Ascending aorta (tissue), 2 donors: ENCODE results near the gene GRPR. TPM values are rescaled to one million over a fixed set of nuclear protein-coding genes. Genes with fewer than 3 reads are reported as not detected.

Experiments used
- DNase-seq, 2 donors: peaks; one replicate each; pipeline ENCODE4 v3.0.0-alpha.2; 2019; ENCODE audit warnings: low spot score in 2 of 2
- H3K27ac ChIP-seq, 2 donors: fragments of 200-600 bp; sonication (generic); one replicate each; pipeline ENCODE4 v1.5.1; 2016 to 2017; ENCODE audit warnings: mild to moderate bottlenecking in 1 of 2
- H3K27me3 ChIP-seq: fragments of 200-600 bp; sonication (generic); one replicate; pipeline ENCODE4 v1.5.1; 2017
- H3K36me3 ChIP-seq, 2 donors: fragments of 200-600 bp; sonication (generic); one replicate each; pipeline ENCODE4 v1.5.1; 2016
- H3K4me1 ChIP-seq, 2 donors: fragments of 200-600 bp; sonication (generic); one replicate each; pipeline ENCODE4 v1.5.1; 2016 to 2017; ENCODE audit warnings: mild to moderate bottlenecking in 1 of 2
- H3K4me3 ChIP-seq, 2 donors: fragments of 200-600 bp; sonication (generic); one replicate each; pipeline ENCODE4 v1.5.1; 2016 to 2017; ENCODE audit warnings: mild to moderate bottlenecking in 1 of 2
- H3K9me3 ChIP-seq, 2 donors: fragments of 200-600 bp; sonication (generic); one replicate each; pipeline ENCODE4 v1.5.1; 2016
- CTCF ChIP-seq, 3 experiments: fragments of 200-600 bp in 2 of 3; fragments of 450-650 bp in 1 of 3; sonication (generic) in 2 of 3; IDR thresholded peaks; one replicate each; pipeline ENCODE4 v1.5.1; 2016 to 2019; ENCODE audit warnings: antibody characterized with exemption in 3 of 3, mild to moderate bottlenecking in 1 of 3, moderate library complexity in 1 of 3
- intact Hi-C: fragments of 100-400 bp; cut with DNase I; formaldehyde crosslinking; loops from one replicate; pipeline ENCODE4 v1.15.1; 2023
- total RNA-seq: library from RNA; depleted of rRNA; stranded (reverse); fragments of >200 nt; gene quantifications from one replicate; pipeline ENCODE4 v1.1.0, GENCODE V29; 2016

GRPR gene
- total RNA-seq, 1 donor from 2014 or later, result 1.7 TPM

- Histone ChIP-seq H3K4me3 (no peak overlapping the region), H3K4me1 (no peaks in the 10 kb centered on the region), H3K27ac (no peak overlapping the region), H3K36me3 (no peaks in the 10 kb centered on the region), H3K9me3 (no peaks in the 10 kb centered on the region), H3K27me3 (no peaks in the 10 kb centered on the region)
- no peak for DNase-seq
- intact Hi-C loops, result loop anchor here (10.0 kb wide), 1 partner anchor 544 kb away; no protein-coding TSS in a partner anchor
- no peak for TF ChIP-seq CTCF (IDR thresholded peaks at IDR 0.05)
Measured at GRCh38 chrX:16120431-16120830, 2.9 kb upstream of the GRPR start.

- Histone ChIP-seq H3K36me3 (no peaks in the 10 kb centered on the region), H3K27me3 (no peaks in the 10 kb centered on the region), H3K4me3 (no peak overlapping the region), H3K27ac (no peak overlapping the region), H3K9me3 (no peaks in the 10 kb centered on the region), H3K4me1 (no peaks in the 10 kb centered on the region)
- no peak for DNase-seq
- intact Hi-C loops, result loop anchor here (10.0 kb wide), 1 partner anchor 541 kb away; no protein-coding TSS in a partner anchor
- no peak for TF ChIP-seq CTCF (IDR thresholded peaks at IDR 0.05)
Measured at GRCh38 chrX:16124201-16124600, 836 bp downstream of the GRPR start.

- no peak for DNase-seq
- no peak for TF ChIP-seq CTCF (IDR thresholded peaks at IDR 0.05)
- no peaks in the 10 kb centered on the region for H3K36me3 ChIP-seq
- no peaks in the 10 kb centered on the region for H3K27me3 ChIP-seq
- intact Hi-C loops, result loop anchor here (10.0 kb wide), 1 partner anchor 539 kb away; no protein-coding TSS in a partner anchor
- H3K4me1 ChIP-seq, result no peaks in the 10 kb centered on the region
- H3K4me3 ChIP-seq, result no peak overlapping the region
- no peak overlapping the region for H3K27ac ChIP-seq
- H3K9me3 ChIP-seq, result no peaks in the 10 kb centered on the region
Measured at GRCh38 chrX:16125520-16126149, 2.3 kb downstream of the GRPR start.

GRCh38 chrX:16130707-16131106, 7.3 kb downstream of the GRPR start:
- no peak overlapping the region for H3K4me3 ChIP-seq
- no peaks in the 10 kb centered on the region for H3K4me1 ChIP-seq
- H3K27me3 ChIP-seq, result no peaks in the 10 kb centered on the region
- no peak for TF ChIP-seq CTCF (IDR thresholded peaks at IDR 0.05)
- H3K36me3 ChIP-seq, result no peaks in the 10 kb centered on the region
- no peak for DNase-seq
- H3K27ac ChIP-seq, result no peak overlapping the region
- H3K9me3 ChIP-seq, result no peaks in the 10 kb centered on the region
- intact Hi-C loops, result no loop called here

- Histone ChIP-seq H3K4me3 (no peak overlapping the region), H3K27me3 (no peaks in the 10 kb centered on the region), H3K36me3 (no peaks in the 10 kb centered on the region), H3K27ac (no peak overlapping the region), H3K4me1 (no peaks in the 10 kb centered on the region), H3K9me3 (no peaks in the 10 kb centered on the region)
- intact Hi-C loops, result no loop called here
- no peak for DNase-seq
- no peak for TF ChIP-seq CTCF (IDR thresholded peaks at IDR 0.05)
Measured at GRCh38 chrX:16134936-16135335, 11.6 kb downstream of the GRPR start.

GRCh38 chrX:16136080-16136479, 12.7 kb downstream of the GRPR start:
- no peaks in the 10 kb centered on the region for H3K4me1 ChIP-seq
- H3K27me3 ChIP-seq, result no peaks in the 10 kb centered on the region
- H3K27ac ChIP-seq, result no peak overlapping the region
- no peak for TF ChIP-seq CTCF (IDR thresholded peaks at IDR 0.05)
- no peak for DNase-seq
- no peak overlapping the region for H3K4me3 ChIP-seq
- H3K9me3 ChIP-seq, result no peaks in the 10 kb centered on the region
- no peaks in the 10 kb centered on the region for H3K36me3 ChIP-seq
- intact Hi-C loops, result no loop called here
